B cell (primary cell): ENCODE results near the gene DRC7. TPM values are rescaled to one million over a fixed set of nuclear protein-coding genes. Genes with fewer than 3 reads are reported as not detected.

Source experiments
- ATAC-seq: fragments of 200-7000 bp; cut with Tn5 transposase; one replicate; pipeline ENCODE4 v1.10.0; 2021; ENCODE audit warnings: low read depth, mild to moderate bottlenecking, moderate number of reproducible peaks, moderate library complexity
- CTCF ChIA-PET: fragments of 350-600 bp; sonication (Branson Sonifier 250); formaldehyde crosslinking; loops from one replicate; lab custom pipeline; 2021; ENCODE audit warnings: antibody characterized with exemption, inconsistent platforms; lab: Charles Lee
- POLR2A ChIA-PET: fragments of 350-600 bp; sonication (Branson Sonifier 250); formaldehyde crosslinking; loops from one replicate; lab custom pipeline; 2021; ENCODE audit warnings: antibody characterized with exemption; lab: Charles Lee
- DNase-seq: peaks from one replicate; pipeline ENCODE4 v3.0.0; 2013
- H2AFZ ChIP-seq: 2 replicates; pipeline ENCODE4 v1.6.1; 2012; ENCODE audit warnings: mild to moderate bottlenecking, low read depth, low read length; ENCODE audit not compliant: insufficient read depth, poor library complexity, severe bottlenecking
- H3K27ac ChIP-seq, 2 donors: 1 replicate in 1 of 2; 2 replicates in 1 of 2; pipeline ENCODE4 v1.5.1; 2012 to 2013; ENCODE audit warnings: low read length in 2 of 2, mild to moderate bottlenecking in 2 of 2, moderate library complexity in 1 of 2
- H3K27me3 ChIP-seq, 4 experiments: fragments of 200-600 bp in 1 of 4; sonication (generic) in 1 of 4; replicated peaks in 1 of 4; 1 replicate in 2 of 4; 2 replicates in 2 of 4; pipeline versions ENCODE4 v1.6.1 to v1.7.0; 2013 to 2016; ENCODE audit warnings: low read length in 3 of 4, mild to moderate bottlenecking in 2 of 4, mixed read lengths in 1 of 4, moderate library complexity in 1 of 4; ENCODE audit not compliant: insufficient read depth in 4 of 4, control insufficient read depth in 3 of 4; ENCODE audit errors: control extremely low read depth in 1 of 4
- H3K36me3 ChIP-seq, 2 experiments: replicated peaks in 1 of 2; 1 replicate in 1 of 2; 2 replicates in 1 of 2; pipeline versions ENCODE4 v1.6.1 to v1.7.1; 2013; ENCODE audit warnings: low read length in 1 of 2; ENCODE audit not compliant: insufficient read depth in 2 of 2, control insufficient read depth in 1 of 2; ENCODE audit errors: control extremely low read depth in 1 of 2, extremely low read depth in 1 of 2
- H3K4me1 ChIP-seq, 2 donors: fragments of 200-600 bp in 1 of 2; sonication (generic) in 1 of 2; 1 replicate in 1 of 2; 2 replicates in 1 of 2; pipeline versions ENCODE4 v1.5.1 to v1.6.1; 2013 to 2017; ENCODE audit warnings: low read length in 2 of 2; ENCODE audit not compliant: control insufficient read depth in 2 of 2, insufficient read depth in 2 of 2
- H3K4me2 ChIP-seq: replicated peaks from 2 replicates; pipeline ENCODE3; 2012; ENCODE audit warnings: mild to moderate bottlenecking, low read depth, low read length; ENCODE audit not compliant: poor library complexity, severe bottlenecking
- H3K4me3 ChIP-seq, 5 experiments: fragments of 200-600 bp in 1 of 5; sonication (generic) in 1 of 5; 1 replicate in 3 of 5; 2 replicates in 2 of 5; pipeline versions ENCODE4 v1.5.1 to v1.7.0; 2011 to 2016; ENCODE audit warnings: low read length in 4 of 5, mild to moderate bottlenecking in 4 of 5, low read depth in 2 of 5, control low read depth in 1 of 5, moderate library complexity in 1 of 5; ENCODE audit not compliant: insufficient read depth in 1 of 5; ENCODE audit errors: control extremely low read depth in 1 of 5, extremely low read depth in 1 of 5
- H3K79me2 ChIP-seq: fragments of 200-600 bp; sonication (generic); one replicate; pipeline ENCODE4 v1.6.0; 2016; ENCODE audit warnings: low read length; ENCODE audit not compliant: control insufficient read depth, insufficient read depth
- H3K9ac ChIP-seq: fragments of 200-600 bp; sonication (generic); 2 replicates; pipeline ENCODE4 v1.6.1; 2017; ENCODE audit warnings: mild to moderate bottlenecking, low read length, moderate library complexity
- H3K9me3 ChIP-seq, 3 donors: one replicate each; pipeline versions ENCODE4 v1.6.1 to v1.7.1; 2013; ENCODE audit warnings: low read length in 2 of 3; ENCODE audit not compliant: control insufficient read depth in 2 of 3, insufficient read depth in 1 of 3; ENCODE audit errors: control extremely low read depth in 1 of 3
- H4K20me1 ChIP-seq: 2 replicates; pipeline ENCODE4 v1.6.0; 2012; ENCODE audit warnings: mild to moderate bottlenecking, low read length; ENCODE audit not compliant: insufficient read depth, control insufficient read depth, poor library complexity, severe bottlenecking
- H3K27ac Mint-ChIP-seq: one replicate; pipeline ENCODE4 v1.8.0; 2021; ENCODE audit warnings: mixed read lengths
- H3K27me3 Mint-ChIP-seq: one replicate; pipeline ENCODE4 v1.8.0; 2021; ENCODE audit warnings: mixed read lengths
- H3K4me1 Mint-ChIP-seq: one replicate; pipeline ENCODE4 v1.8.0; 2021; ENCODE audit warnings: mixed read lengths
- H3K4me3 Mint-ChIP-seq: one replicate; pipeline ENCODE4 v1.8.0; 2021; ENCODE audit warnings: mixed read lengths
- H3K9me3 Mint-ChIP-seq: one replicate; pipeline ENCODE4 v1.8.0; 2022; ENCODE audit warnings: mixed read lengths; ENCODE audit not compliant: insufficient read depth
- EZH2 ChIP-seq: IDR thresholded peaks from 2 replicates; pipeline ENCODE4 v1.6.1; 2012; ENCODE audit warnings: borderline replicate concordance, low read depth, mild to moderate bottlenecking, moderate library complexity, low read length; ENCODE audit not compliant: insufficient read depth, poor library complexity, severe bottlenecking
- WGBS: methylation state at CpG from one replicate; pipeline ENCODE4 v1.1.5; 2013; ENCODE audit warnings: missing lambda C conversion rate; ENCODE audit not compliant: insufficient coverage; 5-methylcytosine and 5-hydroxymethylcytosine counted together
- intact Hi-C: fragments of 100-400 bp; cut with micrococcal nuclease; formaldehyde crosslinking; loops from one replicate; pipeline ENCODE4 v1.10.0; 2022
- polyA plus RNA-seq: library from polyadenylated mRNA; depleted of rRNA; stranded (reverse); fragments of >200 nt; gene quantifications from 2 replicates; pipeline ENCODE4 v1.2.3, GENCODE V29; 2012
- total RNA-seq, 2 donors: library from RNA; stranded (reverse); fragments of 120-200 nt in 1 of 2; gene quantifications; 1 replicate in 1 of 2; 2 replicates in 1 of 2; pipeline versions ENCODE4 v1.2.3 to v1.2.4, GENCODE V29; 2013 to 2022
- TF ChIP-seq, protein P1 (sequence below): fragments of 200-600 bp; IDR thresholded peaks from one replicate; pipeline ENCODE4 v1.8.0; 2022; ENCODE audit warnings: antibody characterized with exemption, mild to moderate bottlenecking

The DRC7 gene
- total and polyA plus RNA-seq, 2 donors (not counting 1 experiment from before 2014, with no cell fraction given), result 0.12 to 0.22 TPM

DNA sequence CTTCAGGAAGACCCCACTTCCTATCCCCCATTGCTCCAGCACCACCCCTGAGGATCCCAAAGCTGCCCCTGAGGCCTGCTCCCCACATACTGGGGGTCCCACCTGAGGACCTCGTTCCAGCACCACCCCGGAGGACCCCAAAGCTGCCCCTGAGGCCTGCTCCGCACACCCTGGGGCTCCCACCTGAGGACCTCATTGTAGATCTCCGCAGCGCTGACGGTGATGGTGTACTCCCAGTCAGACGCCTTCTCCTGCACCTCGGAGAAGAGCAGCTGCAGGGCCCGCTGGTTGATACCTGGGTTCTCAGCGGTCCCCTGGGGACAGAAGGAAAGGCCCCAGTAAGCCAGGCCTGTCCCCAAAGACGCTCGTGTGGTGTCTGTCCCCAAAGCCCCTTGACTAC lies 67.4 kb downstream of the DRC7 start:
- ATAC-seq, result no peak
- POLR2A ChIA-PET, result no interaction called here

DNA sequence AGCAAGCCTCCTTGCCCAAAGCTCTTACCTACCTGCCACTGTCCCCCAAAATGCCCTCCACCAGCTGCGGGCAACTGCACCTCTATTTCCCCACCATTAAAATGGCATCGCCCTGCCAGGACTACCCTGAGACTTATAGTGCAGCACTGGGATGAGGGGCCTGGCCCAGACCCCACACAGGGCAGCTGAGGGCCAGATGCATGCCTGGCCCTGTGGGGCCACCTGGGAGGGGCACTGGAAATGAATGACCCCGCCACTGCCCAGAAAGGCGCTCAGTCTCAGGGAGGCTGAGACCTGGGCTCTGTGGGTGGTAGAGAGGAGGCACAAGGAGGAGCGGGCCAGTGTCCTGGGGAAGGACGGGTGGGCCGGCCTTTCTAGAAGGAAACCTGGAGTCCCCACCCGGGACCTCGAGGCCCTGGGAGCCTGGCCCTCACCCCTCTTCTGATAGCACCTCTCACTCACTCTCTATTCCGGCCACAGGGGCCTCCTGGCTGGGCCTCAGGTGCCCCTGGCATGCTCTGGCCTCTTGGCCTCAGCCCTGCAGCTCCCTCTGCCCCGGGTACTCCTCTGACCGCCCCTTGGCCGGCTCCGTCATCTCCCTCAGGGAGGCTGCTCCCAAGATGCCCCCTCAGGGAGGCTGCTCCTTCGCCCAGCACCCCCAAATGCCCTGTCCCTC lies 67.9 kb downstream of the DRC7 start:
- Histone ChIP-seq H4K20me1 (no peaks in the 10 kb centered on the region), H3K27ac (no peak overlapping the region), H3K4me1 (no peaks in the 10 kb centered on the region), H2AFZ (no peak overlapping the region), H3K9ac (no peak overlapping the region), H3K79me2 (no peaks in the 10 kb centered on the region), H3K27me3 (no peaks in the 10 kb centered on the region), H3K36me3 (no peaks in the 10 kb centered on the region), H3K4me2 (no peak overlapping the region), H3K9me3 (no peaks in the 10 kb centered on the region), H3K4me3 (no peak overlapping the region)
- POLR2A ChIA-PET, result no interaction called here
- CTCF ChIA-PET, result no interaction called here
- intact Hi-C loops, result no loop called here
- H3K4me3 Mint-ChIP-seq, result no peak overlapping the region
- no peak overlapping the region for H3K27ac Mint-ChIP-seq
- TF ChIP-seq, protein P1, sequence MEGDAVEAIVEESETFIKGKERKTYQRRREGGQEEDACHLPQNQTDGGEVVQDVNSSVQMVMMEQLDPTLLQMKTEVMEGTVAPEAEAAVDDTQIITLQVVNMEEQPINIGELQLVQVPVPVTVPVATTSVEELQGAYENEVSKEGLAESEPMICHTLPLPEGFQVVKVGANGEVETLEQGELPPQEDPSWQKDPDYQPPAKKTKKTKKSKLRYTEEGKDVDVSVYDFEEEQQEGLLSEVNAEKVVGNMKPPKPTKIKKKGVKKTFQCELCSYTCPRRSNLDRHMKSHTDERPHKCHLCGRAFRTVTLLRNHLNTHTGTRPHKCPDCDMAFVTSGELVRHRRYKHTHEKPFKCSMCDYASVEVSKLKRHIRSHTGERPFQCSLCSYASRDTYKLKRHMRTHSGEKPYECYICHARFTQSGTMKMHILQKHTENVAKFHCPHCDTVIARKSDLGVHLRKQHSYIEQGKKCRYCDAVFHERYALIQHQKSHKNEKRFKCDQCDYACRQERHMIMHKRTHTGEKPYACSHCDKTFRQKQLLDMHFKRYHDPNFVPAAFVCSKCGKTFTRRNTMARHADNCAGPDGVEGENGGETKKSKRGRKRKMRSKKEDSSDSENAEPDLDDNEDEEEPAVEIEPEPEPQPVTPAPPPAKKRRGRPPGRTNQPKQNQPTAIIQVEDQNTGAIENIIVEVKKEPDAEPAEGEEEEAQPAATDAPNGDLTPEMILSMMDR, result no peak
- no peak for TF ChIP-seq EZH2
- H3K27me3 Mint-ChIP-seq, result no peaks in the 10 kb centered on the region
- no peaks in the 10 kb centered on the region for H3K4me1 Mint-ChIP-seq
- no peaks in the 10 kb centered on the region for H3K9me3 Mint-ChIP-seq
- 91% methylated on average over 12 of the region's 15 CpGs for WGBS
- DNase-seq (no peak), ATAC-seq (no peak)

More for the DNA sequence above, 67.4 kb downstream of the DRC7 start:
- H3K9me3 ChIP-seq, result no peaks in the 10 kb centered on the region
- H3K4me2 ChIP-seq, result no peak overlapping the region
- no peak overlapping the region for H3K4me3 Mint-ChIP-seq
- H4K20me1 ChIP-seq, result no peaks in the 10 kb centered on the region
- no peak overlapping the region for H2AFZ ChIP-seq
- H3K9ac ChIP-seq, result no peak overlapping the region
- CTCF ChIA-PET, result no interaction called here
- 82% methylated on average over 12 of the region's 12 CpGs for WGBS
- H3K79me2 ChIP-seq, result no peaks in the 10 kb centered on the region
- TF ChIP-seq EZH2, result no peak
- TF ChIP-seq, protein P1, result no peak
- no peaks in the 10 kb centered on the region for H3K27me3 Mint-ChIP-seq
- H3K4me1 ChIP-seq, result peaks cover 0 to 3% of the 10 kb centered on the region in 2 donors
- intact Hi-C loops, result no loop called here
- no peaks in the 10 kb centered on the region for H3K9me3 Mint-ChIP-seq
- no peaks in the 10 kb centered on the region for H3K4me1 Mint-ChIP-seq
- no peak overlapping the region for H3K27ac Mint-ChIP-seq
- DNase-seq, result no peak
- H3K4me3 ChIP-seq, result no peak overlapping the region
- H3K36me3 ChIP-seq, result no peaks in the 10 kb centered on the region
- no peaks in the 10 kb centered on the region for H3K27me3 ChIP-seq
- no peak overlapping the region for H3K27ac ChIP-seq
